ENCODE measurements around the gene MARCHF6. TPM values are rescaled to one million over a fixed set of nuclear protein-coding genes. Genes with fewer than 3 reads are reported as not detected.

MARCHF6 gene
- total RNA-seq, 4 donors from 2014 or later, result 76.5 to 121 (median 92.9) TPM

- no peak for DNase-seq (ENCODE audit: extremely low spot score)
- no peaks in the 10 kb centered on the region for H3K36me3 ChIP-seq
- no peaks in the 10 kb centered on the region for H3K27me3 ChIP-seq
- TF ChIP-seq CTCF (IDR thresholded peaks at IDR 0.05), result no peak
- TF ChIP-seq POLR2AphosphoS5 (IDR thresholded peaks at IDR 0.05), result no peak
- no peak for TF ChIP-seq EP300 (IDR thresholded peaks at IDR 0.05)
- TF ChIP-seq POLR2A (IDR thresholded peaks at IDR 0.05; ENCODE audit: low read depth), result no peak
- H3K9me3 ChIP-seq, result no peaks in the 10 kb centered on the region
- H3K4me3 ChIP-seq, result no peak overlapping the region
- WGBS, result 95% methylated on average over 3 of the region's 3 CpGs
- peaks cover 46 to 67% (median 57%) of the 10 kb centered on the region in 4 donors for H3K4me1 ChIP-seq
- H3K27ac ChIP-seq (replicated peaks in 1 of 4), result no peak overlapping the region
- intact Hi-C loops (cut with DNase I), result no loop called here
Observed at GRCh38 chr5:10363519-10364185, 10.2 kb downstream of the MARCHF6 start.

- no peaks in the 10 kb centered on the region for H3K27me3 ChIP-seq
- H3K36me3 ChIP-seq, result no peaks in the 10 kb centered on the region
- intact Hi-C loops (cut with DNase I), result no loop called here
- 92% methylated on average over 1 of the region's 1 CpG for WGBS
- no peak overlapping the region for H3K27ac ChIP-seq (replicated peaks in 1 of 4)
- no peak for DNase-seq (ENCODE audit: extremely low spot score)
- H3K9me3 ChIP-seq, result no peaks in the 10 kb centered on the region
- H3K4me1 ChIP-seq, result peaks cover 51 to 70% (median 61%) of the 10 kb centered on the region in 4 donors
- no peak overlapping the region for H3K4me3 ChIP-seq
- TF ChIP-seq CTCF (IDR thresholded peaks at IDR 0.05) (peak in 1 of 3 experiments; percentile 7), EP300 (IDR thresholded peaks at IDR 0.05) (no peak), POLR2AphosphoS5 (IDR thresholded peaks at IDR 0.05) (no peak), POLR2A (IDR thresholded peaks at IDR 0.05; ENCODE audit: low read depth) (no peak)
Observed at GRCh38 chr5:10364186-10364689, 10.7 kb downstream of the MARCHF6 start.

- H3K4me3 ChIP-seq, result no peak overlapping the region
- no peak for TF ChIP-seq EP300 (IDR thresholded peaks at IDR 0.05)
- no peak for TF ChIP-seq POLR2AphosphoS5 (IDR thresholded peaks at IDR 0.05)
- TF ChIP-seq CTCF (IDR thresholded peaks at IDR 0.05), result no peak
- no peak for TF ChIP-seq POLR2A (IDR thresholded peaks at IDR 0.05; ENCODE audit: low read depth)
- H3K4me1 ChIP-seq, result peaks cover 46 to 66% (median 58%) of the 10 kb centered on the region in 4 donors
- 84% methylated on average over 7 of the region's 7 CpGs for WGBS
- no peaks in the 10 kb centered on the region for H3K9me3 ChIP-seq
- H3K36me3 ChIP-seq, result no peaks in the 10 kb centered on the region
- no peaks in the 10 kb centered on the region for H3K27me3 ChIP-seq
- intact Hi-C loops (cut with DNase I), result no loop called here
- H3K27ac ChIP-seq (replicated peaks in 1 of 4), result no peak overlapping the region
- DNase-seq (ENCODE audit: extremely low spot score), result no peak
Observed at GRCh38 chr5:10365782-10366181, 12.3 kb downstream of the MARCHF6 start.

- H3K4me3 ChIP-seq, result no peak overlapping the region
- intact Hi-C loops (cut with DNase I), result no loop called here
- H3K9me3 ChIP-seq, result no peaks in the 10 kb centered on the region
- no peaks in the 10 kb centered on the region for H3K36me3 ChIP-seq
- no peak for TF ChIP-seq CTCF (IDR thresholded peaks at IDR 0.05)
- TF ChIP-seq EP300 (IDR thresholded peaks at IDR 0.05), result no peak
- TF ChIP-seq POLR2A (IDR thresholded peaks at IDR 0.05; ENCODE audit: low read depth), result no peak
- no peak for TF ChIP-seq POLR2AphosphoS5 (IDR thresholded peaks at IDR 0.05)
- H3K4me1 ChIP-seq, result peaks cover 40 to 66% (median 62%) of the 10 kb centered on the region in 4 donors
- no peak for DNase-seq (ENCODE audit: extremely low spot score)
- H3K27ac ChIP-seq (replicated peaks in 1 of 4), result peak overlapping the region in 3 of 4 donors; percentile 1 to 22 (median 11)
- H3K27me3 ChIP-seq, result no peaks in the 10 kb centered on the region
- WGBS, result 58% methylated on average over 11 of the region's 11 CpGs
Observed at GRCh38 chr5:10366310-10367272, 13.1 kb downstream of the MARCHF6 start.
